Kidney epithelial cell (primary cell): ENCODE measurements around the gene FSCN2. TPM values are rescaled to one million over a fixed set of nuclear protein-coding genes. Genes with fewer than 3 reads are reported as not detected.

Experiments used
- DNase-seq: peaks from one replicate; pipeline ENCODE4 v3.0.0-alpha.2; 2010; ENCODE audit warnings: low read depth
- H3K27me3 ChIP-seq: 2 replicates; pipeline ENCODE4 v1.6.0; 2011; ENCODE audit warnings: low read length; ENCODE audit not compliant: control insufficient read depth, insufficient read depth
- H3K36me3 ChIP-seq: 2 replicates; pipeline ENCODE4 v1.5.1; 2011; ENCODE audit warnings: low read length; ENCODE audit not compliant: control insufficient read depth, insufficient read depth
- H3K4me3 ChIP-seq: 2 replicates; pipeline ENCODE4 v1.5.1; 2011; ENCODE audit warnings: low read depth, mild to moderate bottlenecking, control low read depth, low read length
- CTCF ChIP-seq: IDR thresholded peaks from 2 replicates; pipeline ENCODE4 v1.5.1; 2011; ENCODE audit warnings: mild to moderate bottlenecking, moderate library complexity, low read length, control low read depth, inconsistent platforms; ENCODE audit not compliant: insufficient read depth, poor library complexity, severe bottlenecking
- total RNA-seq: library from RNA; depleted of rRNA; stranded (reverse); fragments of >200 nt; gene quantifications from 2 replicates; pipeline ENCODE4 v1.2.3, GENCODE V29; 2015

FSCN2 gene
- total RNA-seq, 1 donor from 2014 or later = 0.29 TPM

- Histone ChIP-seq H3K4me3 (no peak overlapping the region), H3K27me3 (peaks cover 60% of the 10 kb centered on the region), H3K36me3 (no peaks in the 10 kb centered on the region)
- no peak for TF ChIP-seq CTCF
- DNase-seq = no peak
Measured at GRCh38 chr17:81532490-81533287, 4.5 kb downstream of the FSCN2 start.

GRCh38 chr17:81533339-81534141 is 5.4 kb downstream of the FSCN2 start:
- no peak for TF ChIP-seq CTCF
- Histone ChIP-seq H3K27me3 (peaks cover 52% of the 10 kb centered on the region), H3K36me3 (no peaks in the 10 kb centered on the region), H3K4me3 (no peak overlapping the region)
- no peak for DNase-seq

- no peak for DNase-seq
- peaks cover 44% of the 10 kb centered on the region for H3K27me3 ChIP-seq
- H3K4me3 ChIP-seq = no peak overlapping the region
- H3K36me3 ChIP-seq = no peaks in the 10 kb centered on the region
- TF ChIP-seq CTCF = no peak
Measured at GRCh38 chr17:81534157-81535006, 6.2 kb downstream of the FSCN2 start.

- DNase-seq = no peak
- no peak for TF ChIP-seq CTCF
- H3K27me3 ChIP-seq = peaks cover 40% of the 10 kb centered on the region
- H3K4me3 ChIP-seq = no peak overlapping the region
- no peaks in the 10 kb centered on the region for H3K36me3 ChIP-seq
Measured at GRCh38 chr17:81535007-81535328, 6.8 kb downstream of the FSCN2 start.

GRCh38 chr17:81535480-81536298 is 7.5 kb downstream of the FSCN2 start:
- no peak for DNase-seq
- H3K27me3 ChIP-seq = peaks cover 37% of the 10 kb centered on the region
- H3K36me3 ChIP-seq = no peaks in the 10 kb centered on the region
- no peak for TF ChIP-seq CTCF
- H3K4me3 ChIP-seq = no peak overlapping the region
